Measurements from ENCODE around the gene IL1RAP.

Gene IL1RAP

DNA sequence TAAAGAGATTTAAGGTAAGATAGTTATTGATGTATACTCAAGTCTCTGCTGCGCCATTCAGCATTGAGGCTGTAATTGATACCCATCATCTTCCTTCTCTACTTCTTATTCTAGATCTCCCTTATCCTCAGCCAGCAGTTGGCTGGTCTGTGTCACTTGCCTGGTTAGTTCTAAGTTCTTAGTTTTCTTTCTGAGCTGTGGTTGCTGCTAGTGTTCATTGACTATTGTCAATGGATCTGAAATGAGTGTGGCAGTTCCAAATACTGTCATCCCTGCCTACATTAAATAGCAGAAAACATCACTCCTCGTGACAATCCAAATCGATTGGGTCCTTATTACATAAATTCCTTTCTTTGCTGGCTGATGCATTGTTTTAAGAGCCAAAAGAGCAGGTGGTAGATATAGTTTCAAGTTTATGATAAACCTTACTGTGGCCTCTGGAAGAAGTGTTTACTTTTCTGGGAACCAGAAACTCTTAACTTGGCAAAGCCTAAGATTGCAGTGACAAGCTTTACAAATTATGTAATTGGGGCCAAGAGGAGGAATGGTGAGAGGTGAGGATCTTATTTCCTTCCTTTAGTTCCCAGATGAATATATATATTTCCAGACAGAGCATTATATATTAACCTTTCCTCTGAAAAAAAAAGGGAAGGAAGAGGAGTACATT, 180.6 kb downstream of the IL1RAP start:
- no peak overlapping the region for H3K27ac ChIP-seq
- TF ChIP-seq, protein P1, sequence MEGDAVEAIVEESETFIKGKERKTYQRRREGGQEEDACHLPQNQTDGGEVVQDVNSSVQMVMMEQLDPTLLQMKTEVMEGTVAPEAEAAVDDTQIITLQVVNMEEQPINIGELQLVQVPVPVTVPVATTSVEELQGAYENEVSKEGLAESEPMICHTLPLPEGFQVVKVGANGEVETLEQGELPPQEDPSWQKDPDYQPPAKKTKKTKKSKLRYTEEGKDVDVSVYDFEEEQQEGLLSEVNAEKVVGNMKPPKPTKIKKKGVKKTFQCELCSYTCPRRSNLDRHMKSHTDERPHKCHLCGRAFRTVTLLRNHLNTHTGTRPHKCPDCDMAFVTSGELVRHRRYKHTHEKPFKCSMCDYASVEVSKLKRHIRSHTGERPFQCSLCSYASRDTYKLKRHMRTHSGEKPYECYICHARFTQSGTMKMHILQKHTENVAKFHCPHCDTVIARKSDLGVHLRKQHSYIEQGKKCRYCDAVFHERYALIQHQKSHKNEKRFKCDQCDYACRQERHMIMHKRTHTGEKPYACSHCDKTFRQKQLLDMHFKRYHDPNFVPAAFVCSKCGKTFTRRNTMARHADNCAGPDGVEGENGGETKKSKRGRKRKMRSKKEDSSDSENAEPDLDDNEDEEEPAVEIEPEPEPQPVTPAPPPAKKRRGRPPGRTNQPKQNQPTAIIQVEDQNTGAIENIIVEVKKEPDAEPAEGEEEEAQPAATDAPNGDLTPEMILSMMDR (conservative IDR thresholded peaks at IDR 0.05), result no peak
- no peak for TF ChIP-seq ZFX (IDR thresholded peaks at IDR 0.05)

DNA sequence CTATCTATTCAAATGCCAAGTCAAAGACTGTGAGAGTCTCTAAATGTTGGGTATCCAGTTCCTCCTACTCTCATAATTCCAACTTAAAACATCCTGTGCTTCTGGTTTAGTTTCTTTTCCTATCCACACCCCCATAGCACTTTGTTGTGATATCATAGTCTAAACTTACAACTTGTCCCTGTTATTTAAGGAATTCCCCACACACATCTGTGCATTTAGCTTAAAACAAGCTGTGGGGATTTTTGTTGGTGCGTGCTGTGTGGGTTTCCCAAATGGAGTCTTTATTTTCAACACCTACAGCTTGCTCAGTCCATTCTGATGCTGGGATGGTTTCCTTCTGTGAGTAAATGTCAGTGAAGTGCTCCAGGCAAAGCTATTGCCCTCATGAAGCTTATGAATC, 181.3 kb downstream of the IL1RAP start:
- no peak overlapping the region for H3K27ac ChIP-seq
- TF ChIP-seq, protein P1 (conservative IDR thresholded peaks at IDR 0.05), result no peak
- no peak for TF ChIP-seq ZFX (IDR thresholded peaks at IDR 0.05)

GRCh38 chr3:190695994-190696393, 182.1 kb downstream of the IL1RAP start:
- TF ChIP-seq ZFX (IDR thresholded peaks at IDR 0.05), result no peak
- TF ChIP-seq, protein P1 (conservative IDR thresholded peaks at IDR 0.05), result no peak
- no peak overlapping the region for H3K27ac ChIP-seq

GRCh38 chr3:190696777-190697501, 183.1 kb downstream of the IL1RAP start:
- TF ChIP-seq, protein P1 (conservative IDR thresholded peaks at IDR 0.05), result peak; percentile 89
- no peak for TF ChIP-seq ZFX (IDR thresholded peaks at IDR 0.05)
- H3K27ac ChIP-seq, result no peak overlapping the region

GRCh38 chr3:190697502-190697830, 183.6 kb downstream of the IL1RAP start:
- no peak for TF ChIP-seq ZFX (IDR thresholded peaks at IDR 0.05)
- TF ChIP-seq, protein P1 (conservative IDR thresholded peaks at IDR 0.05), result peak; percentile 64
- H3K27ac ChIP-seq, result no peak overlapping the region

- H3K27ac ChIP-seq, result no peak overlapping the region
- TF ChIP-seq, protein P1 (conservative IDR thresholded peaks at IDR 0.05), result no peak
- no peak for TF ChIP-seq ZFX (IDR thresholded peaks at IDR 0.05)
Observed at GRCh38 chr3:190697901-190698300, 184.0 kb downstream of the IL1RAP start.

DNA sequence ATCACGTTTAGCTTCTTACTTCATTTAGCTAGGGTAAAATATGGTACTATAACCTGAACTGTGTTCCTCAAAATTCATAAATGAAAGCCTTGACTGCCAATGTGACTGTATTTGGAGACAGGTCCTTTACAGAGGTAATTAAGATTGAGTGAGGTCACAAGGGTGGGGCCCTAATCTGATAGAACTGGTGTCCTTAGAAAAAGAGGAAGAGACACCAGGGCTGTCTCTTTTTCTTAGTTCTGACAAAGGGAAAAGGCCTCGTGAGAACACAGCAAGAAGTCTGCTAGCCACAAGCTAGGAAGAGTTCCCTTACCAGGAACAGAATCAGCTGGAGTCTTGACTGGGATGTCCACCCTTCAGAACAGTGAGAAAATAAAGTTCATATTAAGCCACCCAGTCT, 185.9 kb downstream of the IL1RAP start:
- H3K27ac ChIP-seq, result no peak overlapping the region
- TF ChIP-seq, protein P1 (conservative IDR thresholded peaks at IDR 0.05), result no peak
- TF ChIP-seq ZFX (IDR thresholded peaks at IDR 0.05), result no peak

All from C4-2B (cell line).